Measurements from ENCODE around the gene PRKCG.

Gene PRKCG

DNA sequence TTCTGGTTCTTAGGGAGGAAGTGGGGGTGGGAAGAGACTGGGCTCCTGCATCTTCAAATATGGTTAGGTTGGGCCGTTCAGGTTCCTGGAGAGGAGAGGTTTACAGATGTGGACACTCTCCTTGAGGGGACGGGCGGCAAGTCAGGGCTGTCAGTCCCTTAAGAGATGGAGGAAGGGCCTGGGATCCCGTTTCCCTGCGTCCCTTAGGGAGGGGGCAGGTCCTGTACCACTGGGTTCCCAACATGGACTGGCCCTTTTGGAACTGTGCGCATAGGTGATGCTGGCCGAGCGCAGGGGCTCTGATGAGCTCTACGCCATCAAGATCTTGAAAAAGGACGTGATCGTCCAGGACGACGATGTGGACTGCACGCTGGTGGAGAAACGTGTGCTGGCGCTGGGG is 16.2 kb downstream of the PRKCG start:
- Histone ChIP-seq H3K27ac (ENCODE audit: low read depth, low read length, poor library complexity, severe bottlenecking) (no peak overlapping the region), H3F3A (ENCODE audit: insufficient read depth, low read length) (no peaks in the 10 kb centered on the region), H3K79me2 (ENCODE audit: insufficient read depth, low read length) (no peaks in the 10 kb centered on the region), H3K9me3 (ENCODE audit: low read length) (no peaks in the 10 kb centered on the region), H3K4me1 (ENCODE audit: insufficient read depth, low read length, severe bottlenecking) (no peaks in the 10 kb centered on the region), H3K27me3 (ENCODE audit: insufficient read depth, low read length) (no peaks in the 10 kb centered on the region), H3K36me3 (ENCODE audit: insufficient read depth, low read length) (no peaks in the 10 kb centered on the region), H3K9ac (ENCODE audit: low read length) (no peak overlapping the region), H3K9me2 (ENCODE audit: low read depth, low read length) (no peaks in the 10 kb centered on the region), H3K4me2 (ENCODE audit: low read length) (no peak overlapping the region), H4K20me1 (ENCODE audit: insufficient read depth, low read length) (no peaks in the 10 kb centered on the region), H3K4me3 (ENCODE audit: low read depth, low read length, poor library complexity, severe bottlenecking) (no peak overlapping the region), H2AFZ (ENCODE audit: low read length) (no peak overlapping the region)
- no peak for TF ChIP-seq EZH2 (IDR thresholded peaks at IDR 0.05; ENCODE audit: borderline replicate concordance, low read length)

- H3K36me3 ChIP-seq (ENCODE audit: insufficient read depth, low read length) = no peaks in the 10 kb centered on the region
- no peaks in the 10 kb centered on the region for H3K4me1 ChIP-seq (ENCODE audit: insufficient read depth, low read length, severe bottlenecking)
- no peaks in the 10 kb centered on the region for H3K9me3 ChIP-seq (ENCODE audit: low read length)
- no peaks in the 10 kb centered on the region for H3K79me2 ChIP-seq (ENCODE audit: insufficient read depth, low read length)
- no peak overlapping the region for H3K4me3 ChIP-seq (ENCODE audit: low read depth, low read length, poor library complexity, severe bottlenecking)
- H4K20me1 ChIP-seq (ENCODE audit: insufficient read depth, low read length) = no peaks in the 10 kb centered on the region
- H3K27me3 ChIP-seq (ENCODE audit: insufficient read depth, low read length) = no peaks in the 10 kb centered on the region
- H3K4me2 ChIP-seq (ENCODE audit: low read length) = no peak overlapping the region
- TF ChIP-seq, protein P1, sequence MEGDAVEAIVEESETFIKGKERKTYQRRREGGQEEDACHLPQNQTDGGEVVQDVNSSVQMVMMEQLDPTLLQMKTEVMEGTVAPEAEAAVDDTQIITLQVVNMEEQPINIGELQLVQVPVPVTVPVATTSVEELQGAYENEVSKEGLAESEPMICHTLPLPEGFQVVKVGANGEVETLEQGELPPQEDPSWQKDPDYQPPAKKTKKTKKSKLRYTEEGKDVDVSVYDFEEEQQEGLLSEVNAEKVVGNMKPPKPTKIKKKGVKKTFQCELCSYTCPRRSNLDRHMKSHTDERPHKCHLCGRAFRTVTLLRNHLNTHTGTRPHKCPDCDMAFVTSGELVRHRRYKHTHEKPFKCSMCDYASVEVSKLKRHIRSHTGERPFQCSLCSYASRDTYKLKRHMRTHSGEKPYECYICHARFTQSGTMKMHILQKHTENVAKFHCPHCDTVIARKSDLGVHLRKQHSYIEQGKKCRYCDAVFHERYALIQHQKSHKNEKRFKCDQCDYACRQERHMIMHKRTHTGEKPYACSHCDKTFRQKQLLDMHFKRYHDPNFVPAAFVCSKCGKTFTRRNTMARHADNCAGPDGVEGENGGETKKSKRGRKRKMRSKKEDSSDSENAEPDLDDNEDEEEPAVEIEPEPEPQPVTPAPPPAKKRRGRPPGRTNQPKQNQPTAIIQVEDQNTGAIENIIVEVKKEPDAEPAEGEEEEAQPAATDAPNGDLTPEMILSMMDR (IDR thresholded peaks at IDR 0.05; ENCODE audit: low read length) = no peak
- no peak for TF ChIP-seq EZH2 (IDR thresholded peaks at IDR 0.05; ENCODE audit: borderline replicate concordance, low read length)
- H2AFZ ChIP-seq (ENCODE audit: low read length) = no peak overlapping the region
- no peaks in the 10 kb centered on the region for H3K9me2 ChIP-seq (ENCODE audit: low read depth, low read length)
- no peak overlapping the region for H3K27ac ChIP-seq (ENCODE audit: low read depth, low read length, poor library complexity, severe bottlenecking)
- no peak overlapping the region for H3K9ac ChIP-seq (ENCODE audit: low read length)
- no peaks in the 10 kb centered on the region for H3F3A ChIP-seq (ENCODE audit: insufficient read depth, low read length)
These were observed 16.8 kb downstream of the PRKCG start for GRCh38 chr19:53898636-53899341.

GRCh38 chr19:53900191-53900860 is 18.3 kb downstream of the PRKCG start:
- H3K4me2 ChIP-seq (ENCODE audit: low read length) = no peak overlapping the region

More at GRCh38 chr19:53900191-53900860, 18.3 kb downstream of the PRKCG start:
- H3K4me1 ChIP-seq (ENCODE audit: insufficient read depth, low read length, severe bottlenecking) = no peaks in the 10 kb centered on the region
- no peak overlapping the region for H3K27ac ChIP-seq (ENCODE audit: low read depth, low read length, poor library complexity, severe bottlenecking)
- H3K79me2 ChIP-seq (ENCODE audit: insufficient read depth, low read length) = no peaks in the 10 kb centered on the region
- no peaks in the 10 kb centered on the region for H3K9me2 ChIP-seq (ENCODE audit: low read depth, low read length)
- no peaks in the 10 kb centered on the region for H3K36me3 ChIP-seq (ENCODE audit: insufficient read depth, low read length)
- H3K27me3 ChIP-seq (ENCODE audit: insufficient read depth, low read length) = no peaks in the 10 kb centered on the region
- no peaks in the 10 kb centered on the region for H4K20me1 ChIP-seq (ENCODE audit: insufficient read depth, low read length)
- no peak for TF ChIP-seq EZH2 (IDR thresholded peaks at IDR 0.05; ENCODE audit: borderline replicate concordance, low read length)
- TF ChIP-seq, protein P1 (IDR thresholded peaks at IDR 0.05; ENCODE audit: low read length) = no peak
- H3K9ac ChIP-seq (ENCODE audit: low read length) = no peak overlapping the region
- H3K9me3 ChIP-seq (ENCODE audit: low read length) = no peaks in the 10 kb centered on the region
- no peaks in the 10 kb centered on the region for H3F3A ChIP-seq (ENCODE audit: insufficient read depth, low read length)
- H3K4me3 ChIP-seq (ENCODE audit: low read depth, low read length, poor library complexity, severe bottlenecking) = no peak overlapping the region
- H2AFZ ChIP-seq (ENCODE audit: low read length) = no peak overlapping the region
